Stimulated activated CD8-positive, alpha-beta memory T cell treated with anti-CD3 and anti-CD28 coated beads, Interleukin-12 subunit alpha, Interleukin-12 subunit beta, amount 100 ng/mL, for 24 hours (primary cell): ENCODE measurements around the gene DRGX.

Experiments
- DNase-seq: peaks from one replicate; pipeline ENCODE4 v3.0.0-alpha.2; 2020; ENCODE audit errors: extremely low read depth

DRGX gene

DNA sequence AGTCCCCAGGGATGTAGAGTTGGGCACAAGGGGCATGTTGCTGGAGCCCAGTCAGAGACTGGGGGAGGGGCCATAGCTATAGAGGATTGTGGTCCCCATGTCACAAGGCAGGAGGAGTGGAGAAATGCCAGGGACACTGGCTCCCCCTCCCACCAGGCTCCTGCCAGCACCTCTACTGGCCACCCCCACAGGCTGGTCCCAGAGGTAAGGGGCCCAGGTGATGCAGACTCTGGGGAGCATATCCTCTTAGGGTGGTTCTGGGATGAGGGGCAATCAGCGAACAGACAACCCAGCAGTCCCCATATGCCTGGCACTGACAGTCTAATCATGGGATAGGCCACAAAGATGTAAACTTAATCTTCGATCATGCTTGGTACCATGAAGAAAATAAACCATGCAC lies 75.7 kb downstream of the DRGX start:
- DNase-seq = no peak

DNA sequence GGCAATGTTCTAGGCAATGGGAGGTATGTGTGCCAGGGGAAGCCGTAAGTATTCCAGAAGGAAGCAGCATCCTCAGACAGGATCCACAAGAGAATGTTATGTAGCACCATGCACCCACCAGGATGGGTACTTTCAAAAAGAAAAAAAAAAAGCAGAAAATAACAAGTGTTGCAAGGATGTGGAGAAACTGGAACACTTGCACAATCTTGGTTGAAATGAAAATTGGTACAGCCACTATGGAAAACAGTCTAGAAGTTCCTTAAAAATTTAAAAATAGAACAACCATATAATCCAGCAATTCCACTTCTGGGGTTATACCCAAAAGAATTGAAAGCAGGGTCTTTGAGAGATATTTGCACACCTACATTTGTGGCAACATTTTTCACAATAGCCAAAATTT lies 76.7 kb downstream of the DRGX start:
- DNase-seq = no peak

DNA sequence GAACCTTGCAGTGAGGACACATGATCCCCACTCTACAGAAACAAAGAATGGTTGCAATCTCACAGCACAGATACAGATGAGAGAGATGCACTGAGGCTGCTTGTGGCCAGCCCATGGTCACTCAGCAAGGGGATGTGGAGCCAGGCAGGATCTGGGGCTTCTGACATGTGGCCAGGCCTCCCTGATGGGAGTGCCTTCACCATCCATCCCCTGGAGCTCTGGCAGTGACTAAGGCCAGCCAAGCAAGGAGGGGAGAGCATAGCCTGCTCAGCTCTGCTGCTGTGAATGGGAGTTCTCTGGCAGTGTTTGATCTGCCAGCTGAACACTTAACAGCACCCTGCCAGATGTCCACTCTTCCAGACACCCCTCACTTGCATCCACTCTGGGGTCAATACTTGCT lies 77.1 kb downstream of the DRGX start:
- no peak for DNase-seq

DNA sequence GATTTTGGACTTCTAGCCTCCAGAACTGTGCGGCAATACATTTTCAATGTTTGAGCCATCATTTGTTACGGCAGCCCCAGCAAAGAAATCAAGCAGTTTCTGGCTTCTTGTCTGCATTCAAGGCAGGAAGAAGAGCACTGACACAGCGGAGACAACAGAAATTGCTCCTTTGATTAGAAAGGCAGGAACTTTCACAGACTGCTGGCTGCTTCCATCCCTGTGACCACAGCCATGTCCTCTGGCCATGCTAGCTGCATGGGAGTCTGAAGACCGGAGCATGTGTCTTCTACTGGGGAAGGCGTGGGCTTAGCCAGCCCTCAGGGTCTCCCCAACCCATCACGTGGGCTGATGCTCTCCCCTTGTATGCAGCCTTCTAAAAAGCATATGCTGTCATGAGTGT lies 77.9 kb downstream of the DRGX start:
- DNase-seq = no peak

DNA sequence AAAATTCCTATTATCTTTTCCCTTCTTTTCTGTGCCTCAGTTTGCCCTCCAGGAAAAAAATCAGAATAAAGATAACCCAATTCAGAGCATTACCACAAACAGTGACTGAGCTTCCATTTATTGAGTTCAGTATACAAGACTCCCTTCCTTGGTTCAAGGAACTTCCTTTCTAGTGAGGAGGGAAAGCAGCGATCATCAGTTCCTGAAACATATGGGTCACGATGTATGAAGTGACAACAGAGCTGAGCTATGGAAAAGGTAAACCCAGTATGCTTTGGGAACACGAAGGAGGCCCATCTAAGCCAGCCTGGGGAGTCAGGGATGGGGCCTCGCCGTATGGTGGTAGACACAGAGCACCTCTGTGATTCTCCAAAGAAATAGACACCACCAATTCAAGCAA lies 81.1 kb downstream of the DRGX start:
- no peak for DNase-seq
